Tongue (tissue), 2 donors: Measurements from ENCODE around the gene TFEB. TPM values are rescaled to one million over a fixed set of nuclear protein-coding genes. Genes with fewer than 3 reads are reported as not detected.
"Not testable (repeated sequence)": the region's sequence is repeated elsewhere in the genome, so short reads cannot be mapped to it uniquely, and the experiment has no call there.

Experiments
- DNase-seq: peaks from one replicate; pipeline ENCODE4 v3.0.0-alpha.2; 2015
- total RNA-seq: library from RNA; depleted of rRNA; stranded (reverse); fragments of >200 nt; gene quantifications from one replicate; pipeline ENCODE4 v1.2.3, GENCODE V29; 2014

The TFEB gene
- 30.7 TPM for total RNA-seq

DNA sequence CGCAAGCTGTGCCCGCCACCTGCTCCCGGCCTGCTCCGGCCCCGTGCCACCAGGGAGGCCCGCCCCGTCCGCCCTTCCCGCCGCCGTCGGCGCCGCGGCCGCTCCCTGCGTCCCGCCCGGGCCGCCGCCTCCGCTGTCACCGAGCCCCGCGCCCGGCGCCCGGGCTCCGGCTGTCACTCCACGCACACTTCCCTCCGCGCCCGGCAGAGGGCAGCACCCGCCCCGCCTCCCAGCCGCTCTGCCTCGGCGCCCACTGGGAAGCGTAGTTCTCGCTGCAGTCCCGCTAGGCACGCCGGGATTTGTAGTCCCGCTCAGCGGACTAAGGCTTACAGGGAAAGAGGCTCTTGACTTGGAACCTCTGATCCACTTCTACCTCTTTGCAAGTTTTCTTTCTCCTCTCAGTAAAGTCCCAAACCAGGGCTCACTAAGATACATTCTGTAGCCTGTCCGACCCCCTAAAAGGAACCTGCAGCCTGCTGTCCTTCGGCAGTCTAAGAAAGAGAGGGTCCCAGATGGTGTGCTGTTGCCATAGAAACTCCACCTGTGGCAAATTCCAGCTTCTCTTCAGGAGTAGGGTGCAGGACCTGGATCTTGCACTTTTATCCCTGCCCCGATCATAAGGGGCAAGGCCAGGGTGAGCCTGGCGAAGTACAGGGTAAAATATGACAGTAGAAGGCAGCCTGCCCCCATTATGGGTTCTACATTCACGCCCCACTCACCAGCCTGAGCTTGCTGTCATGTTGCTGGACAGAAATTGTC is at the start of gene TFEB:
Gene TFEB (minus strand): TSS at position 182 of the 759 bp plus-strand sequence. CDS start 44,395 bp downstream, outside the sequence.
- DNase-seq = peak; percentile 97

DNA sequence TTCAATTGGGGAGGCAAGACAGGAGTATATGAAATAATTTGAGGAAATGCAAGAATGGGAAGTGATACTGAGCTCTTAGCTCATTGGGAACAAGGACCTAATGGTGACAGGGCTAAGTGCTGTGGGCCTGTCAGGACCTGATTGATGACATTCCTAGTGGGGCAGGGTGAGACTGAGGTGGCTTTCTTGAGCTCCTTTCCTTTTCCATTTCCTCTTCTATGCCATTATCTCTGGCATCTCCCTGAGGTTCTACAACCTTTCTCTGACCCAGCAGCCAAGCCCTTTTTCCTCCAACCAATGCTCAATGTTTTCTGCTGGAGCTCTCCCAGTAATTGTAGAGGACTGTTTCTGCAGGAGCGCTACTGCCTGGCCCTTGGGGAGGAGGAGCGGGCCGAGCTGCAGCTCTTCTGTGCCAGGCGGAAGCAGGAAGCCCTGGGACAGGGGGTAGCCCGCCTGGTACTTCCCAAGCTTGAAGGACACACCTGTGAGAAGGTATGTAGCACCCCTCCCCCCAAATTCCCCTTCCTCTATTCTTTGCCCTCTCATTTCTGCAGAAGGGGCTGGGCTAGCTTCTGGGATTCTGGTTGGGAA is 49.3 kb upstream of the TFEB start:
- no peak for DNase-seq

DNA sequence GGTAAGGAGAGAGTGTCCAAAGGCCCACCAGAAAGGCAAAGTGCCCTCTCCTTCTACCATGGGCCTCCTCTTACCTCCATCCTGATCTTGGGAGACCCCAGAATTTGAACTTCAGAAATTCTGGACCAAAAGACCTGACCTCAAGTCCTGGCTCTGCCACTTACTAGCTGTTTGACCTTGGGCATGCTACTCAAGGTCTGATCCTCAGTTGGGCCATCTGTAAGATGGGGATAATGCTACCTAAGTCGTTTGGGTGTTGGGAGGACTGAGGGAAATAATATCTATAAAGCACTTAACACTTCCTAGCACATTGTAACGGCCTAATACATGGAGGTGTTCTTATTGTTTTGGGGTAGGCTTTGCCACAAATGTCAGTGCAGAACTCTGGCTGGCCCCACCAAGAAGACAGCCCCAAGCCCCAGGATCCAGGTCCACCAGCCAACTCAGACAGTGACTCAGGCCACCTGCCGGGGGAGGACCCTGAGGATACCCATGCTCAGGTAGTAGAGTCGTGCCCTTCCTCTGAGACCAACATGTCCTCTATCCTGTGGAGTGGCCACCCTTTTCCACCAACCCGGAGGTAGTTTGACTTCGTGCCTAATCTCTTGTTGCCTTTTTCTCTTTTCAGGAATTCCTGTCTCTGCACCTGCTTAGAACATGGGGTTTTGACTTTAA is 47.8 kb upstream of the TFEB start:
- DNase-seq = no peak

DNA sequence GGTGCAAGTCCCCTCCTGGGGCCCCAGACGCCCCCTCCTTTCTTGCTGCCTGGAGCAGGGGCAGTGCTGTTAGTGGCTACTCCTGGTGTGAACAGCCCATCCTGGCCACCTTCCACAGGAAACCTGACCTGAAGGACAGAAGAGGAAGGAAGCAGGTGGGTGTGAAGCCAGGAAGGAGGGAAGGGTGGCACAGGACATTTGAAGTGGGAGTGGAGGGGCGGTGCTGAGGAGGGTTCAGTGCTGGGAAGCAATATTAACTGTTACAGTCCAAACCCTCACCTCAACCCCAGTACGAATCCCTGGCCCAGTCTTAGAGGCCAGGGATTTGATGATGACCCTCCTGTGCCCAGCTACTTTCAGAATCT is 45.9 kb upstream of the TFEB start:
- no peak for DNase-seq

DNA sequence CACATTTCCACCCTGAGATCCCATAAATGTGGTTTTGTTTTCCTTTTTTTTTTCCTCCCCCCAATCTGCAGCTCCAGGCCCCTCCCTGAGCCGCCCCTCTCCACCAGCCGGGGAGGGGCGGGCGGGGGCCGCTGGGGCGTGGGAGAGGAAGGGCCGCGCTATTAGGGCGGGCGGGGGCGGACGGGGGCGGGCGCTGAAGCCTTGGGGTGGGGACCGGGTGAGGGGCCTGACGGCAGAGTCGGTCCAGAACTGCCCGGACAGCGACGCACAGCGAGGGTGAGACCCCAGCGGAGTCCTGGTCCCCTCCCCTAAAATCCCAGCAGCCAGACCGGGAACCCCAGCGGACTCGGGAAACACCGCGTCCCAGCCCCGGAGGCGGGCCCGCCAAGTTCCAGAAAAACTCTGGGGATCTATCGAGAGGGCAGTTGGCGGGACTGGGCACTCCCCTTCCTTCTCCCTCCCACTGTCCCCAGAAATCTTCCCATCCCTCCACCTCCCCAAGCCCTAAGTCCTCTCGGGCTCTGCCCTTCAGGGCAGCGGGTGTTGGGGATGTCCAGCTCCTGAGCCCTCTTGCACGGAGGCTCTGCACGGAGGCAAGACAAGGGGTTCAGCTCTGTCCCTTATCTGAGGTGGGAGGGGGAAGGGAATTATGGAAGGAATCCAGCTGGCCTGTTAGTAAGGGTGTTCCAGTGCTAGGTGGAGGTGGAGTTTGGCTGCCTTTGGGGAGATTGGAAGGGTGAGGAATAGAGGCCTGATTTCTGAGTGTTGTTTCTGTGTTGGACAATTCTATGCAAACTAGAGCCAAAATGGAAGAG is 45.4 kb upstream of the TFEB start, which contains the start of gene PRICKLE4:
Gene PRICKLE4 (plus strand): TSS at position 232 of the 815 bp plus-strand sequence. CDS start 2,692 bp downstream, outside the sequence.
- peak; percentile 53 for DNase-seq

DNA sequence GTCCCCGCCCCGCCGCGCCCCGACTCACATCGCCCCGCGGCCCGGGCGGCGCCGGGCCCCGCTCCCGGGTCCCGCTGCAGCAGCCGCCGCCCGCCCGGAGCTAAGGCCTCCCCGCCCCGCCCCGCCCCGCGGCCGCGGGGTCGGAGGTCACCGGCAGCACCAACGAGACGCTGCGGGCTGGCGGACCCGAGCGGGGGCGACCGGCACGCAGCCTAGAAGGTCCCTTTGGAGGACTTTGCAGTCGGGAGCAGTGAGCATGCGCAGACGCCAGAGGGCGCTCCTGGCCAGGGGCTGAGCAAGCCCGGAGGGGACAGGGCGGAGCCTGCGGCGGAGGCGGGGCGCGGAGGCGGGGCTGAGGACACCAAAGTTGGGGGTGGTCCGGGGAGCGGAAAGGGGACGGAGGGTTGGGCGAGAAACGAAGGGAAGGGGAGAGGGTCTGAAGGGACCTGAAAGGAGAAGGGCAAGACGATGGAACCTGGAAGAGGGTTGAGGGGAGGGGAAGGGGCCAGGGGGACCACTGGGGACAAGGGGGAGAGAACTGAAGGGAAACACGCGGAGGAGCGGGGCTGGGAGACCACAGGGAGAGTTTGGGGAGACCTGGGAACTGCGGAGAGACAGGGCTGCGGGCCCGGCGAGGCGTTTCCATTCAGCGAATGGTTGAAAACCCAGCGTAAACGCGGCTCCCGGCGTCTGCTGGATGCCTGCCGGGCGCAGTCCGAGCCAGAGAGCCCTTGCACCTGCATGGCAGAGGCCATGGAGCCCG is 44.6 kb upstream of the TFEB start, which contains the start of gene FRS3:
Gene FRS3 (minus strand): TSS at position 113 of the 763 bp plus-strand sequence. CDS start 2,913 bp downstream, outside the sequence.
- peak; percentile 99 for DNase-seq

DNA sequence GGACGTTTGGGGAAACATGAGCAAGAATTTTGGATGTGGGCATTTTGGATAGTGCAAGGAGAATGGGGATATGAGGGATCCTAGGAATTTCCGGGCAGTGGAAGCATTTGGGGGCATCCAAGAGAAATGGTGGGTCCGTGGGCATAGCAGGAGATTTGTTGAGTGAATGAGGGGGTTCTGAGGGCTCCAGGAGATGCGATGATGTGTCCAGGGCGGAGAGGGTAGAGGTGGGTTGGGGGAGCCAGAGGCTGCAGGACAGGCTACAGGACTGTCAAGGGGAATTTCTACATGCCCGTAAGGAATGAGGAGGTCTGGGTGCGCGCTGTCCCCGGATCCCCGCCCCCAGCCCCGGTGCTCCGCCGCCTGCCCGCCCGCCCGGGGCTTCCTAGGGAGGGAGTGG is 43.9 kb upstream of the TFEB start:
- no peak for DNase-seq

DNA sequence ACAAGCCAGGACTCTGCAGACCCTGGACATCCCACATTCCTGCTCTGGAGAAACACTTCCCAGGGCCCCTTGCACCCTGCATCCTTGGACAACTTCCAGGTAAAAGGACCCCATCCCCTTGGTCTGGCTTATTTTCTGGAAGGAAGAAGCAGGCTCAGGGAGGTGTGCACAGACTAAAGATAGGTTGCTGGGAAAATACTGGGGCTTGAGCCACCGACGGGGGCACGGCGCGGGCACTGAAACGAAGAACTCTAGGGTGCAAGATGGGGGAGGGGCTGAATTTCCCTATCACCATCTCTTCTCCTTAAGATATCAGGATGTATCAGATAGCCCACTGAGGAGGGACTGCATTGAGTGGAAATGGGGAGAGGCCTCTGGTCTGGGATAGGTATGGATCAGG is 43.5 kb upstream of the TFEB start:
- no peak for DNase-seq

DNA sequence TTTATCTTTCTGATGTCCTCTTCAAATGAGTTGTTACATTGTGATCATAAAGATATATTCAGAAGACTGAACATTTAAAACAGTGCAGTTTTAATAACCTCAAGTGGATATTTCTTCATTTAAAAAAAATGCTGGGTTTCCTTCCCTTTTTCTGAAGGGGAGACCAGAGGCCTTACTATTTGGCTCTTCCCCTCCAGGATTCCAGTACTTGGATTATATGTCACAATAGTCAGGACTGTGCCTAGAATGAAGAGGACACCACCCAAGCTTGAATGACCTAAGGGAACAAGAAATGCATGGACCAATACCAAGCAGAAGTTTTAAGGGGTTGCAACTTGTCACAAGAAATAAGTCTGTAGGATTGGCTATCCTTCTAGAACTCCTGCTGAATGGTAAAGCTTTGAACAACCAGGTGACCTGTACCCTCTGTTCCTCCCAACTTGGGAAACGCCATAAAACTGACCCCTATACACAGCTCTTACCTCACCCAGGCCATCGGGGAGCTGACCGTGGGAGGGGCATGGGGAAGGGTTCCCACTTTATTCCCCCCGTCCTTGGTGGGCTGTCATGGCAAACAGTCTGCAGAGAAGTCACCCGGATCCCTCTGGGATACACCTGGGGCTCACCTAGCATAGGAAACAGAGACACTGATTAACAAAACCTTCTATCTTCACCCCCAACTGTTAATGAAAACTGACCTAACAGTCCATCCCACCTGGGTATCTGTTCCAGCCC is 42.3 kb upstream of the TFEB start:
- no peak for DNase-seq

DNA sequence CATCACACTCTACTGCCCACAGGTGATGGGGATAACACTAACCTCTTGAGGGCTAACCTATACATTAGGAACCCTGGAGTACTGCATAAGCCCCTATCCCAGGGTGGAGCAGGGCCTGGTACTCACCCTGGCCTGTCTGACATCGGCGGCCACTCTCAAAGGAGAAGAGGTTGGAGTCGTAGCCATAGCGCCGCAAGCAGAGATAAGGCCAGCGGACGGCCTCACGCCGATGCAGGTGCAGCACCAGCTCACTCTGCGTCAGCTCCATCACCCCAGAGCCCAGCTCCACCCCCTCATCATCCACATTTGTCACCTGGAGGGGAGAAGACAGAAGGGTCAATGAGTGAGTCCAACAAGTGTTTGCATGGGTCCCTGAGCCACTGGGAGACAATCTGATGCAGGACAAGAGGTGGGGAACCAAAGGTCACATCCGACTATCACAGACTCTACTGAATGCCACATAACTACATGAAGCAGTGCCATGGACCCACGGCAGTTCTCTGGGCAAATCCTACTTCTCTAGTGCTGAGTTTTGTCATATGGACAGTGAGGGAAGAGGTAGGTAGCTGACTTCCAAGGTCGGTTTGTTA is 40.0 kb upstream of the TFEB start:
- DNase-seq = no peak

DNA sequence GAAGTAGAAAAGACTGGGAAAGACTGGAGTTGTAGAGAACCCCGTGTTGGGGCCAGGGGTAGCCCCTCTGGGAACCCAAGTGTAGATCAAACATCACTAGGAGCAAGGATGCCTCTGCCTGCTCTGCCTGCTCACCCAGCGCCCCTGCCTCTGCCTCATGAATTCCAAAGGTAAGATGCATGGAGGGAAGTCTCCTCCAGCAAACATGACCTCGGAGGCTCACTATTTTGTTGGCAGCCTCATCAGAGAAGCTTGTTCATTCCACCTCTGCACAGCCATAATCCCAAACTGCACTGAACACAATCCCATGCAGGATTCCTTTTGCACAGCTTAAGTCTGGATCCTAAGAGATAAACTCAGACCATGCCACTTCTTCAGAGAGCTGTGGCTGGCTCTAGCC is 39.4 kb upstream of the TFEB start:
- no peak for DNase-seq

DNA sequence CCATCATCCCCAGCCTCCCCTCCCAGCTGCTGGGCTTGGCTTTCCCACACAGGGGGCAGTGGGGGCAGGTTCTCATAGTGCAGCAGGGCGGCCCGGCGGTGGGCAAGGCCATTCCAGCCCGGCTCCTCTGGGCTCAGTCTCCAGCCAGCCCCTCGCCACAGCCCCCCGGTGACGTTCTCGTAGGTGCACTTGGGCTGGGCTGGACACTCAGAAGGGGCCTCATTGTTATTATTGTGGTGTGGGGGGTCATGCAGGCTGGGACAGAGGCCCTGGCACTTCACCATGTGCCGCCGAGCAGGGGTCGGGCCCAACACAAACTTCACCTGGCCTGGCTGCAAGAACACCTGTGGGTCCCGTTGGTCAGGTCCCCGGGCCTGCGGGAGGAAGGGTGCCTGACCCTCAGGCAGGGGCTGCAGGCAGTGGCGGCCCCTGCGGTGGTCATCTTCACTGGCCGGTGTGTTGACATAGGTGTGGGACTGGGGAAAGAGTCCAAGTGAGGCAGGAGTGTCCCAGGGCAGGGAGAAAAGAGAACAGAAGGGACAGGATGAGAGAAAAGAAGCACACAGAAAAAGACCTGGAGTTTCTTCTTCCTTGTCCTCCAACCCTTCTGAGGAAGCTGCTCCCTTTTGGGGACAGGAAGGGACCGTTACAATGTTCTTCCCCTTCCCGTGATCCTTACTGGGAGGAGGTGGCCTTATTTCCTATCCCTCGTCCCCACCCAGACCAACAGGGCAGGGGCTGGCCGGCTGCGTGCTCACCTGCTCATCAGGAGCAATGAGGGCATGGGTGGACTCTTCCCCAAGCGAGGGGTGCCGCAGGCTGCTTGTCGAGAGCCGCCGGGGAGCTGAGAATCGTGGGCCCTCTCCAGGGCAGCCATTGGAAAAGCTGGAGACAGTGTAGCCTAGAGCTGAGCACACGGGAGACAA is 35.9 kb upstream of the TFEB start:
- no peak for DNase-seq

DNA sequence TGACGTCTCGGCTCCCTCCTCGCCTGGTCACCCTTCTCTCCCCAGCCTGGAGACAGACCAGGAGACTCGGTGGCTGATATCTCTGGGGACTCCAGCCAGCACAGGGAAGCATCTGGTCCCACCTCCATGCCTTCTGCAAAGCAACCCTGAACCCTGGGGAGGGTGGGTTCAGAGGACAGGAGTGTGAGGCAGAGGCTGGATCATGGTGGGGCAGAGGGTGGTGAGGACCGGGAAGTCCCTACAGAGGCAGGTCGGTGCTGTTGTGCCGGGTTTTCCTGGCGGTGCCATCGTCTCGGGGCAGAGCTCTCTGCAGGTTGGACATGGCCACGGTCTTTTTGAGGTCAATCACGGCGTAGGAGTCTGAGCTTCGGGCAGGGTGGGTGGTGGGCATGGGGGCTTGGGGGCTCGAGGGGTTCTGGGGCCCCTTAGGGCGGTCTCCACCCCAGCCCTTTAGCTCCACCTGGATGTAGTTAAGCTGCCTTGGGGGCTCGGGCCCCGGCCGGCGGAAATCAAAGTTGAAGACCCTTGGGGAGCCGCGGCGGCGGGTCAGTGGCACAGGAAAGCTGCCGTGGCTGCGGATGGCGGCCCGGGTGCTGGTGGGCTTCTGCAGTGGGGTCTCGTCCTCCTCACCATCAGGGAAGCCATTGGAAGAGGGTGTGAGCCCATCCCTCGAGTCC is 35.1 kb upstream of the TFEB start:
- no peak for DNase-seq

DNA sequence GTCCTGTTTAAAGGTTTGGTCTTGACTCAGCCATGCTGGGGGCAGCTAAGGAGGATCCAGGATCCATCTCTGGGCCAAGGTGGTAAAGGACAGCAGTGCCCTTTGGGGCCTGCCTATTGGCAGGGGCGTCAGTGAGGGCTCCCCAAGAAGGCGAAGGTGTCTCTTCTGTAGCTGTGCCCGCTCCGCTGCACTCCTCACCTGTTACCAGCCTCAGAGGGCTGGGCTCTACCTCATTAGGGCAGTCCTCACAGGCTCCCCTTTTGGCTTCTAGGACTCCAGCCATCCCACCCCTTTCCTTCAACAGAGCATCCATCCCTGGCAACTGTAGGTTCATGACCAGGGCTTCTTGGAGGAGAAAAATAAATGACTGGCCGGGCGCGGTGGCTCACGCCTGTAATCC is 34.0 kb upstream of the TFEB start:
- DNase-seq = no peak

DNA sequence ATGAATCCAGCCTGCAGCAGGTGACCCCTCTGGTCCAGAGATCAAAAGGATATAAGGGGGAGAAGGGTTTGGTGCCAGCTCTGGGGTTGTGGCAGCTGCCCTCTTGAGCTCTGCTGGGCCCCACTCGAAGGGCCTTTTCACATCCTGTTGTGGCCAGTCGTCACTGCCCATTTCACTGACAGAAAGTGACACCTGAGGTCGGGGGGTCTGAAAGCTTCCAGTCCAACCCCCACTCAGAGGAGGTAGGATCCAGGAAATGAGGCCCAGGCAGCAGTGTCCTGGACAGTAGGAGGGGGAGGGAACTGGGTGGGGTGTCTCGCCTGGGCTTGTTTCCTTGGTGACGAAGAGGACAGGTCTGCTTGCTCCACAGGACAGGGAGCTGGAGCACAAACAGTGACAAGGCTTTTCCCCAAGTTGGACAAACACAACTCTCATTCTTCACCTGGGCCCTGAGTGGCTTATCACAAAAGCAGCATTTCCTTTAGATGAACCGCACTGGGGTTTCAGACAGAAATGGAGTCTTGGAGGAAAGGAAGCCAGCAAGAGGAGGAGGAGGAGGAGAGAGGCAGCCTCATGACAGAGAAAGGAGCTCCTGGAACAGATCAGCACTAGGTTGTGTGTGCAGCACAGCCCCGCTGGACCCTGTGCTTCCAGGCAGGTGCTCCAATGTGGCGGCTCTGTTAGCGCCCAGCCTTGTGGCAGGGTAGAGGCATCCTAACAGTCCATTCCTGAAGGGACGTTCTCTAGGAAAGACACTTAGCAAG is 33.3 kb upstream of the TFEB start:
- DNase-seq = no peak

DNA sequence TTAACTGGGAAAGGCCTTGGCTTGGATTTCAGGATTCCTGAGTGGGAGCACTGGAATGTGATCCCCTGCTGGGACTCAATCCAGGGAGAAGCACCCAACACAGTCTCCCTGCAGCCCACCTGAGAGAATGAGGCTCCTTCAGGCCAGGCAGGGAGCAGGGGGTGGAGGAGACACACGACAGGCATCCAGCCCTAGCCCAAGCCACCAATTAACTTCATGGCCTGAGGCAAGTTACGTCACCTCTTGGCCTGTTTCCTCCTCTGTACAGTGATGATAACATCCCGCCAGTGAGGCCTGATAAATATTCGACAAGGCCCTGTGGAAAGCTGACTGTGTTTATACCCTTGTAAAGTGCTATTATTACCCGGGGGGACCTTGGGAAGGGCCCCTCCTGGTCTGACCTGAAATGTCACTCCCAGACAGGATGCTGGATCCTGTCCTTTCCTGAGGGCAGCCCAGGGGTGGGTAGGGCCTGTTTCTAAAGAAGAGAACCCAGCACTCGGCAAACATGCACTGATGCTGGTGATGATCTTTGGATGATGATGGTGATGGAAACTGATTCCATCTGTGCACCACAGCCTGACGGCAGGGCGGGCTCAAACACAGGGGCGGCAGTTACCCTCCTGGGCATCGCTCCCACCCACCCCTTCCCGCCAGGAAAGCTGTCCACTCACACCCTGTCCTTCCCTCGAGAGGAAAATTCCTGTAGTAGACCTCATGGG is 31.9 kb upstream of the TFEB start:
- DNase-seq = peak; percentile 50

DNA sequence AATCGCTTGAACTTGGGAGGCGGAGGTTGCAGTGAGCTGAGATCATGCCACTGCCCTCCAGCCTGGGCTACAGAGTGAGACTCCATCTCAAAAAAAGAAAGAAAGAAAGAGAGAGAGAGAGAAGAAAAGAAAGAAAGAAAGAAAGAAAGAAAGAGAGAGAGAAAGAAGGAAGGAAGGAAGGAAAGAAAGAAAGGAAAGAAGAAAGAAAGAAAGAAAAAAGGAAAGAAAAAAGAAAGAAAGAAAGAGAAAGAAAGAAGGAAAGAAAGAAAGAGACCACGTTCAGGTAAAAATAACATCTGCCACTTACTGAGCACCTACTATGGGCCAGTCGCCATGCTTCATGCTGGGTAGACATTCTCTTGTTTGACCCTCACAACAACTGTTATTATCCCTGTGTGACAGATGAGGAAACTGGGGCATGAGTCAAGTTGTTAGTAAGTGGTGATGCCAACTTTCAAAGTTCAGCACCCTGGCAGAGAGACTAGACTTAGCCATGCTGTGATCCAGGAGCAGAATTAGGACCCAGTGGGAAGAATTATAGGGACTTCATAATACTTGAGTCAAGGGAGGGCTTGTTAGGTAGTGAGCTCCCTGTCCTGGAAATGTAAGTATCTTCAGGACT is 30.7 kb upstream of the TFEB start:
- DNase-seq = not testable (repeated sequence)
